Nephron (organoid): ENCODE results near the gene SH3BP5.

Experiments used
- H3K27ac Mint-ChIP-seq, 3 experiments: 2 replicates each; pipeline ENCODE4 v1.8.0; 2020; ENCODE audit warnings: mixed read lengths in 3 of 3, mild to moderate bottlenecking in 2 of 3, moderate library complexity in 1 of 3
- H3K27me3 Mint-ChIP-seq: 2 replicates; pipeline ENCODE4 v1.8.0; 2021; ENCODE audit warnings: low read depth, mild to moderate bottlenecking, moderate library complexity, mixed read lengths
- H3K36me3 Mint-ChIP-seq: 2 replicates; pipeline ENCODE4 v1.8.0; 2020; ENCODE audit warnings: low read depth, mixed read lengths
- H3K4me1 Mint-ChIP-seq: 2 replicates; pipeline ENCODE4 v1.8.0; 2020; ENCODE audit warnings: mixed read lengths
- H3K4me3 Mint-ChIP-seq, 3 experiments: 2 replicates each; pipeline ENCODE4 v1.8.0; 2020; ENCODE audit warnings: mild to moderate bottlenecking in 3 of 3, mixed read lengths in 3 of 3, moderate library complexity in 2 of 3
- H3K9me3 Mint-ChIP-seq: 2 replicates; pipeline ENCODE4 v1.8.0; 2020; ENCODE audit warnings: mixed read lengths
- TF ChIP-seq, protein P1 (sequence below), 3 experiments: fragments of 200-600 bp; sonication (generic); IDR thresholded peaks; one replicate each; pipeline ENCODE4 v1.5.0; 2021; ENCODE audit warnings: antibody characterized with exemption in 3 of 3; ENCODE audit not compliant: unreplicated experiment in 3 of 3

SH3BP5 gene

DNA sequence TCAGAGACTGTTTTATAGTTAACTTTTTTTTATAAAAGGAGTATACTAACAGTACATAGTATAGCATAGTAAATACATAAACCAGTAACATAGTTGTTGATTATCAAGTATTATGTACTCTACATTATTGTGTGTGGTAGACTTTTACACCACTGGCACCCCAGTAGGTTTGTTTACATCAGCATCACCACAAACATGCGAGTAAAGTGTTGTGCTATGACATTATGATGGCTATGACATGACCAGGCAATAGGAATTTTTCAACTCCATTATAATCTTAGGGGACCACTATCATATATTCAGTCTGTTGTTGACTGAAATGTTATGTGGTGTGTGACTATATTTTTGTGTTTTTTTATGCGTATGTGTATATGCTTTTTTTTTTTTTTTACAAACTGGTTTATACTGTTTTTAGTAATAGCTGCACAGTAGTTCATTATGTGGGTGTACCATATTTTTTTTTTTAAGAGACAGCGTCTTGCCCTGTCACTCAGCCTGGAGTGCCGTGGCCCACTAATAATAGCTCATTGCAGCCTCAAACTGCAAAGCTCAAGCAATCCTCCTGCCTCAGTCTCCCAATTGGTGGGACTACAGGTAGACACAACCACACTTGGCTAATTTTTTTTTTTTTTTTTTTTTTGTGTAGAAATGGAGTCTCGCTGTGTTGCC is 124.4 kb downstream of the SH3BP5 start:
- H3K9me3 Mint-ChIP-seq = no peaks in the 10 kb centered on the region
- H3K36me3 Mint-ChIP-seq = peaks cover 20% of the 10 kb centered on the region
- peak overlapping the region; percentile 89 to 95 (median 93) for H3K4me3 Mint-ChIP-seq
- H3K27me3 Mint-ChIP-seq = no peaks in the 10 kb centered on the region
- H3K4me1 Mint-ChIP-seq = peaks cover 20% of the 10 kb centered on the region
- TF ChIP-seq, protein P1, sequence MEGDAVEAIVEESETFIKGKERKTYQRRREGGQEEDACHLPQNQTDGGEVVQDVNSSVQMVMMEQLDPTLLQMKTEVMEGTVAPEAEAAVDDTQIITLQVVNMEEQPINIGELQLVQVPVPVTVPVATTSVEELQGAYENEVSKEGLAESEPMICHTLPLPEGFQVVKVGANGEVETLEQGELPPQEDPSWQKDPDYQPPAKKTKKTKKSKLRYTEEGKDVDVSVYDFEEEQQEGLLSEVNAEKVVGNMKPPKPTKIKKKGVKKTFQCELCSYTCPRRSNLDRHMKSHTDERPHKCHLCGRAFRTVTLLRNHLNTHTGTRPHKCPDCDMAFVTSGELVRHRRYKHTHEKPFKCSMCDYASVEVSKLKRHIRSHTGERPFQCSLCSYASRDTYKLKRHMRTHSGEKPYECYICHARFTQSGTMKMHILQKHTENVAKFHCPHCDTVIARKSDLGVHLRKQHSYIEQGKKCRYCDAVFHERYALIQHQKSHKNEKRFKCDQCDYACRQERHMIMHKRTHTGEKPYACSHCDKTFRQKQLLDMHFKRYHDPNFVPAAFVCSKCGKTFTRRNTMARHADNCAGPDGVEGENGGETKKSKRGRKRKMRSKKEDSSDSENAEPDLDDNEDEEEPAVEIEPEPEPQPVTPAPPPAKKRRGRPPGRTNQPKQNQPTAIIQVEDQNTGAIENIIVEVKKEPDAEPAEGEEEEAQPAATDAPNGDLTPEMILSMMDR (IDR thresholded peaks at IDR 0.05; ENCODE audit: unreplicated experiment in 3 of 3) = no peak
- H3K27ac Mint-ChIP-seq = peak overlapping the region in 1 of 3 experiments; percentile 74

DNA sequence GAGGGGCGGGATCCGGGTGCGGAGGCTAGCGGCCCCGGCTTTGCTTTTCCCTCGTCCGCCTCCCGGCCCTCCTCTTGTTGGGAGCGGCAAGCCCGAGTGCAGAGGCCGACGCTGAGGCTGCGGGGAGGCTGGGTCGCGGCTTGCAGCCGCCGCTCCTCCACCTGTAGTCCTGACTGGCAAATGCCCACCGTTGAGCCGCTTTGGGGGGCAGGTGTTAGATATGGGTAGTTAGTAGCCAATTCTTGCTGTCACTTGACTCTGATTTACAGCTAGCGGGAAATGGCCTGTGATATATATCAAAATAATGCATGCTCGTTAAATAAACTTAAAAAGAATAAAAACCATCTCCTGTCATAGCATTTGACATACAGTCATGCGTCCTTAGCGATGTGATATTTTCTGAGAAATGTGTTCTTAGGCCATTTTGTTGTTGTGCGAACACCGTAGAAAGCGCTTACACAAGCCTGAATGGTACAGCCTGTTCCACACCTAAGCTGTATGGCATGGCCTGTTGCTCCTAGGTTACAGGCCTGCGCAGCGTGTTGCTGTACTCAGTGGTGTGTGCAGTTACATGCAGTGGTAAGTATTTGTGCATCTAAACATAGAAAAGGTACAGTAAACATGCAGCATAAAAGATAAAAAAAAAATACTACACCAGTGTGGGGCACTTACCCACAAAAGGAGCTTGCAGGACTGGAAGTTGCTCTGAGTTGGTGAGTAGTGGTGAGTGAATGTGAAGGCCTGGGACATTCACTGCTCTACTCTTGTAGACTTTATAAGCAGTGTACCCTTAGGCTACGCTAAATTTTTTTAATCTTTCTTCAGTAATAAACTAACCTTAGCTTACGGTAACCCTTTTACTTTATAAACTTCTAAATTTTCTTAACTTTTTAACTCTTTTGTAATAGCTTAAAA is 125.5 kb downstream of the SH3BP5 start:
- TF ChIP-seq, protein P1 (IDR thresholded peaks at IDR 0.05; ENCODE audit: unreplicated experiment in 3 of 3) = no peak
- Mint-ChIP-seq H3K36me3 (peaks cover 13% of the 10 kb centered on the region), H3K4me1 (peaks cover 25% of the 10 kb centered on the region), H3K27ac (peak overlapping the region; percentile 85 to 93 (median 90)), H3K9me3 (no peaks in the 10 kb centered on the region), H3K4me3 (peak overlapping the region; percentile 89 to 95 (median 93)), H3K27me3 (no peaks in the 10 kb centered on the region)

DNA sequence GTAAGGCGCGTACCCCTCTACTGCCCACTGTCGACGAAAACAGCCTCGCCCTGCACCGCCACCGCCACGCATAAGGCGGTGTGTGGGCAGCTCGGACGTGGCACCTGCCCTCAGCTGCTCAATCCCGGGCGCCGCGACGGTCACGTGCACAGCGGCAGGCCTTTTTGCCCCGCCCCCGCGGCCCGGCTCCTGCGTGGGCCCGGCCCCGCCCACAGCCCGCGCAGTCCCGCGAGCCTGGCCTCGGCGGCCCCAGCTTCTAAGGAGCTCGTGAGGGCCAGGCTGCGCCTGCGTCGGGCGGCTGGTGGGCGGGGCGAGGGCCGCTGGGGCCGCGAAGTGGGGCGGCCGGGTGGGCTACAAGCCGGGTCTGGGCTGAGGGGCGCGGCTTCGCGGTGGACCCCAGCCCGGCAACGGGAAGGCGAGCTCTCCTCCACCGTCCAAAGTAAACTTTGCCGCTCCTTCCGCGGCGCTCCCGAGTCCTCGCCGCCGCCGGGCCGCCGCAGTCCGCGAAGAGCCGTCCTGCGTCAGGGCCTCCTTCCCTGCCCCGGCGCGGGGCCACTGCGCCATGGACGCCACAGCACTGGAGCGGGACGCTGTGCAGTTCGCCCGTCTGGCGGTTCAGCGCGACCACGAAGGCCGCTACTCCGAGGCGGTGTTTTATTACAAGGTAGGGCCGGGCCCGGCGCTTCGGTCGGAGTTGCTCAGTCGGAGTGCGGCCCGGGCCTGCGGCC is 126.3 kb downstream of the SH3BP5 start, which contains the start of gene CAPN7:
Gene CAPN7 (plus strand): TSS at position 313 of the 728 bp plus-strand sequence. CDS start 250 bp downstream, at position 563.
- H3K4me3 Mint-ChIP-seq = peak within 1 kb of the TSS; percentile 89 to 95 (median 93)
- peaks cover 6% of the 10 kb centered on the region for H3K36me3 Mint-ChIP-seq
- TF ChIP-seq, protein P1 (IDR thresholded peaks at IDR 0.05; ENCODE audit: unreplicated experiment in 3 of 3) = peak in 2 of 3 experiments; percentile 48 to 49
- H3K27ac Mint-ChIP-seq = peak within 1 kb of the TSS; percentile 90 to 97 (median 93)
- peaks cover 25% of the 10 kb centered on the region for H3K4me1 Mint-ChIP-seq
- H3K27me3 Mint-ChIP-seq = no peaks in the 10 kb centered on the region
- H3K9me3 Mint-ChIP-seq = no peaks in the 10 kb centered on the region

DNA sequence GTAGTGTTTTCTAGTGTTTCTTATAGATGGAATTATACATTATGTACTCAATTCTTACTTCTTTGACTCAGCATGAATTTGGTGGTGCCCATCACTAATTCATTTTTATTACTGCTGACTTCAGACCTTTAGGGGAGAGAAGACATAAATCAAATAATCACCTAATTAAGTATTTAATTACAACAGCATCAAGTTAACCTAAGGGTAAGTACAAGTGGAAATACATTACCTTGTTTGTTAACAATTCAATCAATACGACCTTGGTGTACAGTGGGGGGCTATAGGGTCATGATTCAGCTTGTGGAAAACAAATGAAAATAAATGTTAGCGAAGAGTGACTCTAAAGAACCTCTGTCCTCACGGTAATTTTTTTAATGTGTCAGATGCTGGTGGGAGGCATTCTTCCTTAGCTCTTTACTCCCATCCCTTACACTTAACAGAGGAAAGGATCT is 126.9 kb downstream of the SH3BP5 start:
- no peaks in the 10 kb centered on the region for H3K9me3 Mint-ChIP-seq
- TF ChIP-seq, protein P1 (IDR thresholded peaks at IDR 0.05; ENCODE audit: unreplicated experiment in 3 of 3) = no peak
- H3K27ac Mint-ChIP-seq = peak overlapping the region; percentile 90 to 97 (median 91)
- peaks cover 2% of the 10 kb centered on the region for H3K36me3 Mint-ChIP-seq
- peak overlapping the region; percentile 89 to 95 (median 91) for H3K4me3 Mint-ChIP-seq
- H3K4me1 Mint-ChIP-seq = peaks cover 25% of the 10 kb centered on the region
- no peaks in the 10 kb centered on the region for H3K27me3 Mint-ChIP-seq
